Type B pancreatic cell (in vitro differentiated cells): ENCODE data around the gene CCDC85B. TPM values are rescaled to one million over a fixed set of nuclear protein-coding genes. Genes with fewer than 3 reads are reported as not detected.

ENCODE experiments used
- DNase-seq: peaks from one replicate; pipeline ENCODE4 v3.0.0; 2021; ENCODE audit warnings: mixed read lengths; ENCODE audit not compliant: unreplicated experiment; ENCODE audit errors: extremely low spot score
- H3K27ac Mint-ChIP-seq: 2 replicates; pipeline ENCODE4 v1.8.0; 2021; ENCODE audit warnings: mild to moderate bottlenecking, mixed read lengths
- H3K27me3 Mint-ChIP-seq: 2 replicates; pipeline ENCODE4 v1.8.0; 2021; ENCODE audit warnings: mixed read lengths
- H3K36me3 Mint-ChIP-seq: 2 replicates; pipeline ENCODE4 v1.8.0; 2021; ENCODE audit warnings: mixed read lengths
- H3K4me1 Mint-ChIP-seq: one replicate; pipeline ENCODE4 v1.8.0; 2021; ENCODE audit warnings: mixed read lengths; ENCODE audit not compliant: unreplicated experiment
- H3K4me3 Mint-ChIP-seq: 2 replicates; pipeline ENCODE4 v1.8.0; 2021; ENCODE audit warnings: mild to moderate bottlenecking, mixed read lengths
- H3K9me3 Mint-ChIP-seq: 2 replicates; pipeline ENCODE4 v1.8.0; 2021; ENCODE audit warnings: mixed read lengths
- CTCF ChIP-seq: fragments of 200-600 bp; sonication (generic); conservative IDR thresholded peaks from 2 replicates; pipeline ENCODE4 v1.5.0; 2021; ENCODE audit warnings: antibody characterized with exemption, mild to moderate bottlenecking
- total RNA-seq: library from RNA; stranded (reverse); gene quantifications from 2 replicates; pipeline ENCODE4 v1.2.1, GENCODE V29; 2021; ENCODE audit warnings: low replicate concordance

The CCDC85B gene
- total RNA-seq, 1 donor from 2014 or later = 14.3 TPM

DNA sequence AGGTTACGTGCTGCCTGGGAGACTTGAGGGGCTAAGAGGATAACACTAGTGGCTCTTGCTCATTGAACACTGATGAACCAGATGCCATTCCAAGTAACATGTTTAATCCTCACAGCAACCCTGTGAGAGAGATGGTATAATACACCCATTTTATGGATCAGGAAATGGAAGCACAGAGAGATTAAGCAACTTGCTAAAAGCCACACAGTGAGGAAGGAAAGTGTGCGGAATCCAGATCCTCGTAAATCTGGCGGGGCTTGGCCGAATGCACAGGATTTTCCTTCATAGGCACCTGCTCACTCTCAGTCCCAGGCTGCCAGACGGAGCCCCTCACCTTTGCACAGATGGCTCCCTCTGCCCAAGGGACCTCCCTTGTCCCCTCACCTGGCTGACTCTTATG lies 17.4 kb downstream of the CCDC85B start:
- Mint-ChIP-seq H3K9me3 (no peaks in the 10 kb centered on the region), H3K27ac (no peak overlapping the region), H3K4me1 (no peaks in the 10 kb centered on the region), H3K27me3 (peaks cover 48% of the 10 kb centered on the region), H3K4me3 (no peak overlapping the region), H3K36me3 (no peaks in the 10 kb centered on the region)
- no peak for DNase-seq
- TF ChIP-seq CTCF = no peak

DNA sequence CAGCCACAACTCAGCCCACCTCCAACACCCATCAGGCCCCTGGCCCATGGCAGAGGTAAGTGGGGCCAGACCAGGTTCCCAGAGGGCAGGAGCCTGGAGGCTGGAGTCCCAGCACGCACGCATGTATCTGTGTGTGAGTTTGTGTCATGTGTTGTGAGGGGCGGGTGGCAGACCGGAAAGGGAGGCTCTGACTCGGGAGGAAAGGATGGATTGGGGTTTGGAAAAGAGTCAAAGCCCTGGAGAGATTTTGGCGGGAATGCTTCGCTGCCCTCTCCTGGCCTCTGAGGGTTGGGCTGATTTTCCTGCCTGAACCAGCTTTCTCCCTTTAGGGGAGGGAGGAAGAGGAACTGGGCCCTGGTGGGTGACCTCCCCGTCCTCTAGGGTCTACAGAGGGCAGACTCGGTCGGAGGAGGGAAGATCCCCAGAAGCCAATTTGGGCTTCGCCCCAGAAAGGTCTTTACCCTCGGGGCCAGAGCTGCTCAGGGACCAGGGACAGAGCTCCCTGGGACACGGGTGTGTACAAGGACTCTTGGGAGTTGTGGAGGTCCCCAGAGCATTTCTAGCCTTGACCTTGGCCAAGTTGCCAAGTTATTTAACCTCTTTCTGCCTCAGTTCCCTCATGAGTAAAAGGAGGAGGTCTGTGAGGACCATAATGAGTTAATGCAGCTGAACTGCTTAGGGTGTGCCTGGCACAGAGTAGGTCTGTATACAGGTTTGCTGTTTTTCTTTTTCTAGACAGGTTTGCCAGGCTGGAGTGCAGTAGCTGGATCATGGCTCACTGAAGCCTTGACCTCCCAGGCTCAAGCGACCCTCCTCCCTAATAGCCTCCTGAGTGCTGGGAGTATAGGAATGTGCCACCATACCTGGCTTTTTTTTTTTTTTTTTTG lies 21.5 kb downstream of the CCDC85B start:
- DNase-seq = no peak
- Mint-ChIP-seq H3K27ac (no peak overlapping the region), H3K4me3 (no peak overlapping the region)

DNA sequence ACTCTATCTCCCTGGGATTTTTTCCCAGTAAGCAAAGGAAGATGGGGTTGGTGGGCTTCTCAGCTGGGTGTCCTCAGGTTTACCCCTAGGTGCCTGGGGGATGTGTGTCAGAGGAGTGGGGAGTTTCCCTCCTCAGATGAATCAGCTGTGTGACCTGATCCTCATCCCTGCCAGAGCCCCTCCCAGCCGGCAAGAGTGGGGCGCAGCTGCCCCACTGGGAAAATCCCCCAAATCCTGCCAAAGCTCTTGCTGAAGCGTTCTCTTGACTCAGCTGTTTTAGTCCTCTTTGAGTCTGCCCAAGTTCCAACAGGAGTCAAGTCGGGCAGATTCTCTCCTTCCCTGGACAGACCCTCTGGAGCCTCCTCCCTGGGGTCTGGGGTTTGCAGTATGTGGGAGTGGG lies 22.4 kb downstream of the CCDC85B start:
- TF ChIP-seq CTCF = no peak
- Mint-ChIP-seq H3K27ac (no peak overlapping the region), H3K4me1 (peaks cover 16% of the 10 kb centered on the region), H3K9me3 (no peaks in the 10 kb centered on the region), H3K4me3 (no peak overlapping the region), H3K27me3 (peaks cover 16% of the 10 kb centered on the region), H3K36me3 (no peaks in the 10 kb centered on the region)
- no peak for DNase-seq

More for the DNA sequence above, 21.5 kb downstream of the CCDC85B start:
- no peaks in the 10 kb centered on the region for H3K9me3 Mint-ChIP-seq
- peaks cover 25% of the 10 kb centered on the region for H3K27me3 Mint-ChIP-seq
- no peaks in the 10 kb centered on the region for H3K36me3 Mint-ChIP-seq
- peaks cover 12% of the 10 kb centered on the region for H3K4me1 Mint-ChIP-seq
- peak; percentile 49 for TF ChIP-seq CTCF

- H3K27ac Mint-ChIP-seq = peak overlapping the region; percentile 46
- no peak for DNase-seq
- H3K9me3 Mint-ChIP-seq = no peaks in the 10 kb centered on the region
- H3K4me3 Mint-ChIP-seq = peak overlapping the region; percentile 14
- H3K27me3 Mint-ChIP-seq = no peaks in the 10 kb centered on the region
- TF ChIP-seq CTCF = no peak
- H3K36me3 Mint-ChIP-seq = no peaks in the 10 kb centered on the region
- H3K4me1 Mint-ChIP-seq = peaks cover 16% of the 10 kb centered on the region
Observed at GRCh38 chr11:65915101-65915820, 24.8 kb downstream of the CCDC85B start.

DNA sequence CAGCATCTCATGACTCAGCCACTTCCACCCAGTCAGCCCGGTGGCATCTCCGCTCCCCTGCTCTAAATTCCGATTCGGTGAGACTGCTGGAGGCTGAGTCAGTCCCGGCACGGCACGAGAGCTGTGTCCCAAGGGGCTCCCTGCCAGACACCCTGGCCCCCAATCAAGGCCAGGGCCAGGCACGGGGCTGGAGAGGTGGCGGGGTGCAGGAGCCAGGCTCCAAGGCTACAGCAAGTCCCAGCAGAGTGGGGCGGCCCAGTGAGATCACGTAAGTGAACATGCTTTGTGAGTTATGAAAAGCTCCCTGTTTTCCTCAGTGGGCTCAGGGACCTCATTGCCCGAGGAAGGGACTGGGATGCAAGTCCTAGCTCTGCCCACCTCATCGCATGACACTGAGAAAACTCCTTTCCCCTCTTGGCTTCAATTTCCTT lies 25.4 kb downstream of the CCDC85B start:
- no peak for DNase-seq
- Mint-ChIP-seq H3K4me1 (peaks cover 16% of the 10 kb centered on the region), H3K36me3 (no peaks in the 10 kb centered on the region), H3K27me3 (no peaks in the 10 kb centered on the region), H3K27ac (no peak overlapping the region), H3K4me3 (peak overlapping the region; percentile 83), H3K9me3 (no peaks in the 10 kb centered on the region)
- no peak for TF ChIP-seq CTCF
